Esophagus squamous epithelium (tissue), 5 donors: ENCODE data around the gene PADI1. TPM values are rescaled to one million over a fixed set of nuclear protein-coding genes. Genes with fewer than 3 reads are reported as not detected.
A peak's percentile ranks its signal among the peaks of the same experiment; 100 is the strongest.

ENCODE experiments used
- DNase-seq: peaks from one replicate; lab custom pipeline; 2025; lab: John Stamatoyannopoulos, UW
- H3K27ac ChIP-seq, 4 donors: fragments of 200-600 bp; sonication (generic); one replicate each; pipeline ENCODE4 v1.5.1; 2016 to 2019; ENCODE audit warnings: mild to moderate bottlenecking in 1 of 4
- H3K27me3 ChIP-seq, 4 donors: fragments of 200-600 bp; sonication (generic); 1 replicate in 3 of 4; 2 replicates in 1 of 4; pipeline versions ENCODE4 v1.5.1 to v1.6.0; 2017 to 2021; ENCODE audit warnings: antibody characterized with exemption in 1 of 4
- H3K36me3 ChIP-seq, 3 donors: fragments of 200-600 bp; sonication (generic); one replicate each; pipeline ENCODE4 v1.5.1; 2016 to 2019
- H3K4me1 ChIP-seq, 3 donors: fragments of 200-600 bp; sonication (generic); one replicate each; pipeline ENCODE4 v1.5.1; 2017 to 2019
- H3K4me3 ChIP-seq, 4 donors: fragments of 200-600 bp; sonication (generic); 1 replicate in 3 of 4; 2 replicates in 1 of 4; pipeline ENCODE4 v1.5.1; 2016 to 2019; ENCODE audit warnings: mild to moderate bottlenecking in 2 of 4, moderate library complexity in 1 of 4
- H3K9me3 ChIP-seq, 3 donors: fragments of 200-600 bp; sonication (generic); one replicate each; pipeline ENCODE4 v1.5.1; 2016 to 2019
- POLR2A ChIP-seq, 4 donors: fragments of 450-650 bp; IDR thresholded peaks; one replicate each; pipeline ENCODE4 v1.6.1; 2017; ENCODE audit warnings: antibody characterized with exemption in 4 of 4, mild to moderate bottlenecking in 4 of 4, moderate library complexity in 3 of 4
- WGBS, 2 donors: methylation state at CpG; one replicate each; pipeline ENCODE4 v1.1.5; 2018; 5-methylcytosine and 5-hydroxymethylcytosine counted together
- intact Hi-C: fragments of 100-400 bp; cut with DNase I; formaldehyde crosslinking; loops from one replicate; pipeline ENCODE4 v1.15.0; 2022
- total RNA-seq, 4 donors: library from RNA; depleted of rRNA; stranded (reverse); fragments of >200 nt; gene quantifications; one replicate each; pipeline ENCODE4 v1.1.0, GENCODE V29; 2016
- TF ChIP-seq, protein P1 (sequence below), 6 experiments: fragments of 450-650 bp in 4 of 6; fragments of 200-600 bp in 2 of 6; sonication (generic) in 2 of 6; IDR thresholded peaks; one replicate each; pipeline ENCODE4 v1.5.1; 2016 to 2019; ENCODE audit warnings: antibody characterized with exemption in 6 of 6, mild to moderate bottlenecking in 4 of 6, moderate library complexity in 4 of 6
- donor health status: DM: yes; HTN: yes; CAD: no.

PADI1 gene
- total RNA-seq, 4 donors from 2014 or later: 45.3 to 121 (median 75.1) TPM

GRCh38 chr1:17248781-17249180 is 43.9 kb downstream of the PADI1 start, which contains the start of gene PADI3:
PADI3 (plus strand) TSS chr1:17249098; CDS start chr1:17249138, 40 bp downstream.
- Histone ChIP-seq H3K4me3 (no peak within 1 kb of the TSS), H3K4me1 (peaks cover 9 to 50% (median 10%) of the 10 kb centered on the region in 3 donors), H3K9me3 (no peaks in the 10 kb centered on the region), H3K27me3 (peaks cover 0 to 8% (median 0%) of the 10 kb centered on the region in 4 donors), H3K36me3 (peaks cover 0 to 12% (median 0%) of the 10 kb centered on the region in 3 donors), H3K27ac (no peak within 1 kb of the TSS)
- DNase-seq: no peak
- TF ChIP-seq, protein P1, sequence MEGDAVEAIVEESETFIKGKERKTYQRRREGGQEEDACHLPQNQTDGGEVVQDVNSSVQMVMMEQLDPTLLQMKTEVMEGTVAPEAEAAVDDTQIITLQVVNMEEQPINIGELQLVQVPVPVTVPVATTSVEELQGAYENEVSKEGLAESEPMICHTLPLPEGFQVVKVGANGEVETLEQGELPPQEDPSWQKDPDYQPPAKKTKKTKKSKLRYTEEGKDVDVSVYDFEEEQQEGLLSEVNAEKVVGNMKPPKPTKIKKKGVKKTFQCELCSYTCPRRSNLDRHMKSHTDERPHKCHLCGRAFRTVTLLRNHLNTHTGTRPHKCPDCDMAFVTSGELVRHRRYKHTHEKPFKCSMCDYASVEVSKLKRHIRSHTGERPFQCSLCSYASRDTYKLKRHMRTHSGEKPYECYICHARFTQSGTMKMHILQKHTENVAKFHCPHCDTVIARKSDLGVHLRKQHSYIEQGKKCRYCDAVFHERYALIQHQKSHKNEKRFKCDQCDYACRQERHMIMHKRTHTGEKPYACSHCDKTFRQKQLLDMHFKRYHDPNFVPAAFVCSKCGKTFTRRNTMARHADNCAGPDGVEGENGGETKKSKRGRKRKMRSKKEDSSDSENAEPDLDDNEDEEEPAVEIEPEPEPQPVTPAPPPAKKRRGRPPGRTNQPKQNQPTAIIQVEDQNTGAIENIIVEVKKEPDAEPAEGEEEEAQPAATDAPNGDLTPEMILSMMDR (IDR thresholded peaks at IDR 0.05): no peak
- TF ChIP-seq POLR2A (IDR thresholded peaks at IDR 0.05): no peak
- 36 to 81% methylated on average over 2 to 3 of the region's 9 CpGs for WGBS, 2 donors
- intact Hi-C loops: loop anchor here (10.0 kb wide), 1 partner anchor 184 kb away; no protein-coding TSS in a partner anchor

DNA sequence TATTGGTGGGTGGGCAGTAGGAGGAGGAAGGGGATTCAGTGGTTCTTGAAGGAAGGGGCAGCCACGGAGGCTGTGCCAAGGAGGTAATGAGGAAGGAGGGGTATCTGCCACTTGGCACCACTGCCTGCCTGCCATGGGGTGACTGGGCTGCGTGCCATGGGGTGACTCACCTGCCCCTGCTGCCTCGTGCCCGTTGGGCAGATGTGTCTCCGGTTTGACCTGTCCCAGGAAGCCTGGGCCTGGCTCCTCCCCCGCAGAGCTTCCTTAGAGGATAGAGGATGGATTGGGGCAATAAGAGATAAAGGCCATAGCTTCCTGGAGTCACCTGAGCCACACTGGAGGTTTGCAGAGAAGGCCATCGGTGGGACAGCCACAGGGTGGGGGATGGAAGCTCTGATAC is 45.7 kb downstream of the PADI1 start:
- intact Hi-C loops: no loop called here
- Histone ChIP-seq H3K36me3 (no peaks in the 10 kb centered on the region), H3K27ac (peak overlapping the region in 1 of 4 donors; percentile 33), H3K4me3 (no peak overlapping the region), H3K9me3 (no peaks in the 10 kb centered on the region), H3K27me3 (peaks cover 0 to 15% (median 0%) of the 10 kb centered on the region in 4 donors), H3K4me1 (peaks cover 6 to 39% (median 9%) of the 10 kb centered on the region in 3 donors)
- no peak for DNase-seq
- 9 to 11% methylated on average over 1 to 7 of the region's 7 CpGs for WGBS, 2 donors
- TF ChIP-seq POLR2A (IDR thresholded peaks at IDR 0.05): no peak
- TF ChIP-seq, protein P1 (IDR thresholded peaks at IDR 0.05): no peak

- H3K4me3 ChIP-seq: no peak overlapping the region
- H3K4me1 ChIP-seq: peaks cover 4 to 32% (median 9%) of the 10 kb centered on the region in 3 donors
- 29 to 61% methylated on average over 1 to 4 of the region's 5 CpGs for WGBS, 2 donors
- TF ChIP-seq POLR2A (IDR thresholded peaks at IDR 0.05): no peak
- TF ChIP-seq, protein P1 (IDR thresholded peaks at IDR 0.05): no peak
- H3K27ac ChIP-seq: peak overlapping the region in 1 of 4 donors; percentile 9
- H3K36me3 ChIP-seq: no peaks in the 10 kb centered on the region
- no peaks in the 10 kb centered on the region for H3K9me3 ChIP-seq
- H3K27me3 ChIP-seq: peaks cover 0 to 20% (median 0%) of the 10 kb centered on the region in 4 donors
- intact Hi-C loops: no loop called here
- DNase-seq: no peak
Observed at GRCh38 chr1:17251246-17251645, 46.3 kb downstream of the PADI1 start.

DNA sequence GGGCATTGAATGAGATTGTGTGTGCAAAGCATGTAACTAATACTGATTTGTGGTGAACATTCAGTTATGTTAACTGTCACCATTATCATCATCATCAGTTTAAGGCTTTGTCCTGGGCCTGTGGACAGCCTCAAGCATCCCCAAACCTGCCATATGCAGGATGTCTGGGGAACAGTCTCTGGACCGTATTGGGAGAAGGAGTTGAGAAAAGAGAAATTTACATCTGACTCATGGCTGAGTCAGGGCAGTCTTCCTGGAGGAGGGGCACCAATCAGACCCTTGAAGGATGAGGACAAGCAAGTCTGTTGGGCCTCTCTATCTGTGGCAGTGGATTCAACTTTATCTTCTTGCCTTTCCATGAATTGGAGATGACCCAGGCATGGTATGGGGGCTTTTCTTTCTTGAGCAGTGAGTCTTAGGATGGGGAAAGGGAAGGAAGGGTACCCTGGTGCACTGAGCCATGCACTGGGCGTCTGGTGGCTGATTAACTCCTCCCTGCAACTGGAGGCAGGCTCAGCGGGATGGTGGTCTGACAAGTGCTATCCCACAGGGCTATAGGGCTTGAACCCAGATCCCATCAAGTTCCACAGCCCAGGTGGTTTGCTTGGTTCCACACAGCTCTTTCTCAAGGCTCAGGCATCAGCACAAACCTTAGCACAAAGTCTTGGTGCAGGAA is 46.9 kb downstream of the PADI1 start:
- Histone ChIP-seq H3K27ac (no peak overlapping the region), H3K27me3 (peaks cover 0 to 24% (median 0%) of the 10 kb centered on the region in 4 donors), H3K9me3 (no peaks in the 10 kb centered on the region), H3K36me3 (no peaks in the 10 kb centered on the region), H3K4me3 (no peak overlapping the region), H3K4me1 (peaks cover 4 to 30% (median 9%) of the 10 kb centered on the region in 3 donors)
- intact Hi-C loops: no loop called here
- no peak for DNase-seq
- TF ChIP-seq, protein P1 (IDR thresholded peaks at IDR 0.05): no peak
- no peak for TF ChIP-seq POLR2A (IDR thresholded peaks at IDR 0.05)
- 27 to 55% methylated on average over 2 of the region's 3 CpGs for WGBS, 2 donors

GRCh38 chr1:17255336-17255735 is 50.4 kb downstream of the PADI1 start:
- Histone ChIP-seq H3K27me3 (peaks cover 0 to 46% (median 0%) of the 10 kb centered on the region in 4 donors), H3K4me1 (peaks cover 21 to 42% (median 21%) of the 10 kb centered on the region in 3 donors), H3K4me3 (no peak overlapping the region), H3K36me3 (no peaks in the 10 kb centered on the region), H3K27ac (no peak overlapping the region), H3K9me3 (no peaks in the 10 kb centered on the region)
- DNase-seq: no peak
- intact Hi-C loops: no loop called here
- 50 to 66% methylated on average over 1 to 2 of the region's 5 CpGs for WGBS, 2 donors
- TF ChIP-seq, protein P1 (IDR thresholded peaks at IDR 0.05): no peak
- TF ChIP-seq POLR2A (IDR thresholded peaks at IDR 0.05): no peak
